Forelimb muscle (tissue), 1 donor: ENCODE results near the gene PRG2. TPM values are rescaled to one million over a fixed set of nuclear protein-coding genes. Genes with fewer than 3 reads are reported as not detected.
"Not testable (repeated sequence)": the region's sequence is repeated elsewhere in the genome, so short reads cannot be mapped to it uniquely, and the experiment has no call there.

Experiments
- DNase-seq: peaks from one replicate; pipeline ENCODE4 v3.0.0-alpha.2; 2013; ENCODE audit warnings: low read depth
- polyA plus RNA-seq: library from polyadenylated mRNA; unstranded; fragments of 120-200 nt; gene quantifications from one replicate; pipeline ENCODE4 v1.2.1, GENCODE V29; 2013; ENCODE audit not compliant: insufficient read length

PRG2 gene
- polyA plus RNA-seq, 1 donor = 1.6 TPM

DNA sequence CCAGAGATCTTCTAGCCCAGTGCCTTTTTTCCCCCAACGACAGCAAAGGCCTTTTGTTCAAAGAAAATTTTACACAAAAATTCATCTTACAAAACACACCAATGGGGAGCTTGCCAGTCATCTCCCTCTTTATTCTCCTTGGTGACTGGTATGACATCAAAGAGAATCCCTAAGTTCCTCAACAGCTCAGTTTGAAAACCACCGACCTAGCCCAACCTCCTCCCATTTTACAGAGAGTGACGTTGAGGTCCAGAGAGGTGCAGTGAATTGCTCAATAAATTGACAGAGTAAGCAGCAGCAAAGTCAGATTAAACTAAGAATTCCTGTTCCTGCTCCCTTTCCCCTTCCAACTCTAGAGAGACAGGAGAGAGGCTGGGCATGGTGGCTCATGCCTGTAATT is 28.7 kb upstream of the PRG2 start:
- DNase-seq = no peak

DNA sequence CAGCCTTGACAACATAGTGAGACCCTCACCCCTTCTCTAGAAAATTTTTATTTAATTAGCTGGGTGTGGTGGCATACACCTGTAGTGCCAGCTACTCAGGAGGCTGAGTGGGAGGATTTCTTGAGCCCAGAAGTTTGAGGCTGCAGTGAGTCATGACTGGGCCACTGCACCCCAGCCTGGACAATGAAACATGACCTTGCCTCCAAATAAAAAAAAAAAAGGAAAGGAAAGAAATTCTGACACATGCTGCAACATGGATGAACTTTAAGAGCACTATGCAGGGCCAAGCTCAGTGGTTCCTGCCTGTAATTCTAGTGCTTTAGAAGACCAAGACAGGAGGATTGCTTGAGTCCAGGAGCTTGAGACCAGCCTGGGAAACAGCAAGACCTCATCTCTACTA is 27.7 kb upstream of the PRG2 start:
- DNase-seq = no peak

DNA sequence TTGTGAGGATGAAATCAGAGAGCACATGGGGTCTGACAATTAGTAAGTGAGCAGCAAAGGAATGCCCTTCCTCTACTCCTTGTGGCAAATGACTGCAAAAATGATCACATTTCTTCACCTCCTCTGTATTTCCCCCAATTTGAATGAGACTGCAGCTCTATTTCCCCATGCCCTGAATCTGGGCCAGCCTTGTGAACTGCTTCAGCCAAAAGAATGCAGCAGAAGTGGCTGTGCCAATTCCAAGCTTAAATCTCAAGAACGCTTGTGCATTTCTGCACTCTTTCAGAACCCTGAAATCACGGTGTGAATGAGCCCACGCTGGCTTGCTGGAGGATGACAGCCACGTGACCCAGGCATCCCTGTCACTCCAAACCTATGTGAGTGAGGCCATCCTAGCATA is 26.6 kb upstream of the PRG2 start:
- DNase-seq = no peak

GRCh38 chr11:57416436-57416835 is 26.0 kb upstream of the PRG2 start:
- DNase-seq = no peak

DNA sequence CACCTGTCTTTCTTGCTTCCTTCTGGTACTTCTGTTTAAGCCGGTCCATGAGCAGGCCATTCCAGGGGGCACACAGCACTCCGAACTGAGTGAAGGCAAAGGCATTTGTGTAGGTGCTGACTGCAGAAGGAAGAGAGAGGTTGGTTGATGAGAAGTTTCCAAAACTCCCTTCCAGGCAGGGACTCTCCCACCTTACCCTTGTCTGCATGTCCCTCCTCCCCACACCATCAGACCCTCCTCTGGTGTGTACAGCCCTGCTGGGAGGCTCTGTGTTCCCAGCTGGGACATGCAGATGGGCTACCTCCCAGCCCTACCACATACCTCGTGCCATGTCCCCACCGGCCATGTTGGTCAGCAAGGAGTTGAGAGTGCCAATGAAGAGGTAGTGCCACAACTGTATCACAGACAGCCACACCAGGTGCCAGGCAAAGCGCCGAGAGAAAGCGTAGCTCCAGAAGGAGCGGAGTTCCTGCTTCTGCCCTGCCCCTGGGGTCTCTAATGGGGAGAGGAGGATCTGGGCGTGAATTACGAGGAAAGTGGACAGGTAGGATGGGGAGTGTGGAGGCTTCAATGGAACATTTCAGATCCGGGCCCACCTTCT is 24.3 kb upstream of the PRG2 start:
- DNase-seq = no peak

DNA sequence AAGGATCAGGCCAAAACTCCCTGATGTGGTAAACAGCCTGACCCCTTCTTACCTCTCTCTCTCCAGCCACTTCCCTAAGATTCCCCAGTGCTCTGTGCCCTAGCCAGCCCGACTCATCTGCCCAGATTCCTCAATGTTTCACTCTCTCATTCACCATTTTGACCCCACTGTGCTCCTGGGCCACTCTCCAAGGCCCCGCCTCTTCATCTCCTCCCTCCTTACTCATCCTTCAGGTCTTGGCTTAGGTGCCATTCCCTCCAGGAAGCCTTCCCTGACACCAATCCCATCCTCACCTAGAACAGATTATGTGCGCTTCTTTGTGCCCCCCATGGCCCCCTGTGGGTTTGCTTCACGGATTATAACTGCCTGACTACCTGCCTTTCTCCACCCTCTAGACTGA is 23.2 kb upstream of the PRG2 start:
- no peak for DNase-seq

- no peak for DNase-seq
Observed at GRCh38 chr11:57410287-57410686, 19.8 kb upstream of the PRG2 start.

DNA sequence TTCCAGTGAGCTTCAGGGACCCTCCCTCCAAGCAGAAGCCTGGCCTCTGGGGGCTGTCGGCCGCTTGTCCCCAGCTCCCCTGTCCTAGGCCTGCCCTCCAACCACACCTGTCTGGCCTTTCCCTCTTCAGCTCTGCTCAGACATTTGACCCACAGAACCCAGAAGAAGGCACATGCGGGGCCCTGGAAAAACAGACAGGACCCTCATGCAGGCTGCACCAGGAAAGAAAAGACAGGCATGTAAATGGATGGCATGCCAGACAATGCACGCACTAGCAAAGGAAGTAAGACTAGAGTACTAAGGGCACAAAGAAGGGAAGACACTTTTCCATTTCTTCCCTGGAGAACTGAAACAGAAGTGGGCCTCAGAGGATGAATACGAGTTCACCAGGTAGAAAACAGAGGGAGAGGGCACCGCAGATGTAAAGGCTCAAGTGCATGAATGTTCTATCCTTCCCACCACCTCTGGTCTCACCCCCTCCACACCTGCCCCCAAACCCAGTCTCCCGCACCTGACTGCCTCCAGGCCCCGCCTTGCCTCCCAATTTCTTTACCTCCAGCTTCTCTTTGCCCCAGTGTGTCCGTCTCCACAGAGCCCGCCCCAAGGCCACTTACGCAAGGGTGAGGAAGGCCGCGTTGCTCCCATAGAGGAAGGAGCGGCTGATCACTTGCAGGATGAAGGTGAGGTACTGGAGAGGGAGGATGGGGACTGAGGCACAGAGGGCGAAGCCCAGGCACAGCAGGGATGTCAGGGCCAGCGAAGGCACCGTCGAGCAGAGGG is 19.1 kb upstream of the PRG2 start:
- DNase-seq = no peak

DNA sequence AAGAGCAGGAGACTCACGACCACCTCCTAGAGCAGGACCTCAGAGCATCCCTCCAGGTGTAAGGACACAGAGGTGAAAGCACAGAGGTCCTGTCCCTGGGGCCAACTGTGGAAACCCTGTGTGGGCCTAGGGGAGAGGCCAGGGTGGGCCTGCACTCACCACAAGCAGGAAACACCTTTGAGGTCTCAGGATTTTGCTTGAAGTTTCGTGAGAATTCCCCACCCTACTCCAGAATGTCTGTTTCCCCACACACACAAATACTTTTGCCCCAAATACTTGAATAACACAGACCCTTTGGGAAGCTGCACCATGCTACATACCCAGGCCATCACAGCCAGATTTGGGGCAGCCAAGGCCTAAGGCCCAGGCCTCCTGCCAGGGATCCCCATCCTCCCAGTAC is 18.3 kb upstream of the PRG2 start:
- DNase-seq = no peak

DNA sequence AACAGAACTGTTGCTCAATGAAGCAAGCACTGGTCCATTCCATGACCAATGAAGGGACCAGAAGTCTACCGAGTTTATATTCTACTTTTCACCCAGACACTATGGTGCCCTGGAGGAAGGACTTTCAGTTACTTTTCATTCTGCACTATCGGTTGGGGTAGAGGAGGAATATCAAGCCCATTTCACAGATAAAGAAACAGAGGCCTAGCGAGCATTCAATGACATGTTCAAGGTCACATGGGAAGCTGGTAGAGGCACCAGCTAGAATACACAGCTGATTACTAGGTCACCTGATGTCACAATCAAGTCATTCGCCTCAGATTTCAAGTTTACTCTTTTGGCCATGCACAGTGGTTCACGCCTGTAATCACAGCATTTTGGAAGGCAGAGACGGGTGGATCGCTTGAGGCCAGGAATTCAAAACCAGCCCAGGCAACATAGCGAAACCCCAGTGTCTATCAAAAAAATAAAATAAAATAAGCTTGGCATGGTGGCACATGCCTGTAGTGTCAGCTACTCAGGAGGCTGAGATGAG is 17.6 kb upstream of the PRG2 start:
- DNase-seq = no peak

DNA sequence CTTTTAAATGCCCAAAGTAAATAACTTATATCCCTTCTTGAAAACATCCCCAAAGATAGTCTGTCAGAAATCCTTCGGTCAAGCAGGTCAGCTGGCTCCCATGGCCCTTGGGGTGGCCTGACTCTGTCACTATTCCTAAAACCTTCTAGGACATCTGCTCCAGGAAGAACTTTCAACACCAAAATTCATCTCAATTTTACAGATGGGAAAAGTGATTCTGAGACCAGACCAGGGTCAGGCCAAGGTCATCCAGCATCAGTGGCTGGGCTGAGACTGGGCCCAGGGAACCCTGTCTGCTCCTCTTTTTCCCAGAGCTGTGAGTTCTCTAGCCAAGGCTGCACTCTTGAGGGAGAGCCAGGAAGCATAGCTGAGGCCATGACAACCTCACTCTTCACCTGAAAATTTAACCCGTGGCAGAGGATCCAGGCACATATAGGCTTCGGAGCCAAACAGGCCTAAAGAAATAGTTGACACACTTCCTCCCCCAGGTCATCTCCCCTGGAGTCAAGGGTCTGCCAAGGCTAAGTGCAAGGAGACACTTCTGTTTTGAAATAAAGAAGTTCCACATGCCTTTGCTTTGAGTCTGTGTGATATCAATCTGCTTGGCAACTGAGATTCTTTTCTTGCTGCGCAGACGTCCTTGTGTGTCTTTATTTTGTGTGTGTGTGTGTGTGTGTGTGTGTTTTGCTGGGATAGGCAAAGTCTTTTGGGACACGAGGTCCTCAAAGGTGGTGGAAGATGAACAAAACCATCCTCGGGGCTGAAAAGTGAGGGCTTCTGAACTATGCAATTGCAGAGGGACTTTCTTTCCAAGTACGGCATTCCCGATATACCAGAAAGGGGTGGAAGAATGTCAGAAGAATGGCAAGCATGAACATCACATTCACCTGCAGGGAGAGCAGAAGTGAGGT is 16.8 kb upstream of the PRG2 start:
- no peak for DNase-seq

- no peak for DNase-seq
Observed at GRCh38 chr11:57406337-57406904, 16.0 kb upstream of the PRG2 start.

DNA sequence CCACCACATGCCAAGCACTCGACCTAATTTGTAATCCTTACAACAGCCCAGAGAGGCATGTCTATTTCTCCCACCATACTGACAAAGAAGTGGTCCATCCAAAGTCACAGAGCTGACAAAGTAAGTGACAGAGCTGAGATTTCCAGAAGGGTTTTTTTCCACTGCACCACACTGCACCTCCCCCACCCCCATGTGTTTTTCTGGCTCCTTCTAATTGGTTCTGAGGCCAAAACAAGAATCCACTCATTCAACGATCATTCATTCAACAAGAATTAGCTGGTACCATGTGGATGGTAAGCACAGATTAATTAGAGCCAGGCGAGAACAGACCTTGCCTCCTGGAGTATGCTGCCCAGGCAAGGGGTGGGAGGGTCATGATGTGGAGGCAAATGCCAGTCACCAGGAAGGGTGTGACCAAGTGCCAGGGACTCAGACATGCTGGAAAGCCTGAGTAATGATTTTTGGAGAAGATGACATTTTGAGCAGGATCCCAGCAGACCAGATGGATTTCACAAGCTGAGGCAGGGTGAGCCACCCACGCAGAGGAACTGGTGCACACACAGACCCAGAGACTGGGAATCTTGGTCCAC is 14.9 kb upstream of the PRG2 start:
- no peak for DNase-seq

DNA sequence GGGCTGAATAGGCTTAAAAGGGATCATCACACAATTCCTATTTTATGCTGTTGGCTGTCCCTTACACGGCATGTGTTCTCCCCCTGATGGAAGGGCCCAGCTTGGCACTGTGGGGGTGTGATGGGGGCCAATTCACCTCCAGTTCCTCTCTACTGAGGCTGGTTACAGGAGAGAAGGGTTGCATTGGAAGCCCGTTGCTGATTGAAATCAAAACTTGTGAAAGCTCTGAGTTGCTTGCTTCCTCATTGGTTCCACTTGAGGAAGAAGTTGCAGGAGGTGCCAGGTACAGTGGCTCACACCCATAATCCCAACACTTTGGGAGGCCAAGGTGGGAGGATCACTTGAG is 13.3 kb upstream of the PRG2 start:
- DNase-seq = no peak

GRCh38 chr11:57403003-57403801 is 12.8 kb upstream of the PRG2 start:
- not testable (repeated sequence) for DNase-seq

- no peak for DNase-seq
Observed at GRCh38 chr11:57402188-57403002, 11.9 kb upstream of the PRG2 start.

DNA sequence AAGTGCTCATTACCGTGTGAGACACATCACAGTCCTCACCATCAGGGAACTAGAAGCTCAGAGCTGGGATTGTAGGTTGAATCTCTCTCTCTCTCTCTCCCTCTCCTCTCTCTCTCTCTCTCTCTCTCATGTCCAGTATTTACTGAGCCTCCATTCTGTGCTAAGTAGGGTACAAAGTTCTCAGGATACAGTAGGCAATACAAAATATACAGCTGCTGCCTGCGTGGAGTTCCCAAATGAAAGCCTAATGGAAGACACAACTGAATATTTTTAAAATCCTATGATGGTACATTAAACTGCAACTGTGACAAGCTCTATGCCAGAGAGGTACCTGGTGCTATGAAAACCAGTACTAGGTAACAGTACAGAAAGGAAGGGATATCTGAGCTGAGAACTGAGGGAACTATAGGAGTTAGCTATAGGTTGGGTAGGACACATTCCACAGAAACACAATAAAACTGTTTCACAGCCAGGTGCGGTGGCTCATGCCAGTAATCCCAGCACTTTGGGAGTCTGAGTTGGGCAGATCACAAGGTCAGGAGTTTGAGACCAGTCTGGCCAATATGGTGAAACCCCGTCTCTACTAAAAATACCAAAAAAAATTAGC is 9.6 kb upstream of the PRG2 start:
- no peak for DNase-seq

DNA sequence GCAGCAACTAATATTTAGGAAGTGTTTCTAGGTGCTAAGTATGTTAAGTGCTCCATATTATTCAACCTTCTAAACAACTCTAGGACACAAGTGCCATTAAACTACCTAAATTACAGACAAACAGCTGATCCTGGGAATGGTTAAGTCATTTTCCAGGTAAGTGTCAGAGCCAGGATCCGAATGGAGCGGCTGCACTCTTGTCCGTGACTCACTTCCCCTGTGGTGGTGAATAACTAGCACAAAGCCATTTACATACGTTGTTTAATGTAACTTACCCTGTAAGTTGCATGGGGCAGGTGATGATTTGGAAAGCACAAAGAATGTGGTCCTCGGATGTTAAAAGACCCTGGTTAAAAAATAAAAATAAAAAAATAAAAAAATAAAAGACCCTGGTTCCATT is 8.8 kb upstream of the PRG2 start:
- no peak for DNase-seq

GRCh38 chr11:57397394-57397990 is 7.0 kb upstream of the PRG2 start:
- no peak for DNase-seq
